GM18520 (cell line): ENCODE measurements around the gene CPLX1.

Experiments
- ATAC-seq: cut with Tn5 transposase; IDR thresholded peaks from one replicate; pipeline ENCODE4 v1.9.1; 2021; ENCODE audit not compliant: unreplicated experiment

Gene CPLX1

DNA sequence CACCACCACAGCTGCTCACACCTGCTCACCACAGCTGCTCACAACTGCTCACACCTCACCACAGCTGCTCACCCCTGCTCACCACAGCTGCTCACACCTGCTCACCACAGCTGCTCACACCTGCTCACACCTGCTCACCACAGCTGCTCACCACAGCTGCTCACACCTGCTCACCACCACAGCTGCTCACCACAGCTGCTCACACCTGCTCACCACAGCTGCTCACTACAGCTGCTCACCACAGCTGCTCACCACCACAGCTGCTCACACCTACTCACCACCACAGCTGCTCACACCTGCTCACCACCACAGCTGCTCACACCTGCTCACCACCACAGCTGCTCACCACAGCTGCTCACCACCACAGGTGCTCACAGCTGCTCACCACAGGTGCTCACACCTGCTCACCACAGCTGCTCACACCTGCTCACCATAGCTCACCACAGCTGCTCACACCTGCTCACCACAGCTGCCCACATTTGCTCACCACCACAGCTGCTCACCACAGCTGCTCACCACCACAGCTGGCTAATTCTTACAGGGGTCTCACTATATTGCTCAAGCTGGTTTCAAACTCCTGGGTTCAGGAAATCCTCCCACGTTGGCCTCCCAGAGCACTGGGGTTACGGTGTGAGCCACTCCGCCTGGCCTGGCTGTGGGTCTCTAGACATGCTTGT is 30.4 kb upstream of the CPLX1 start:
- no peak for ATAC-seq

DNA sequence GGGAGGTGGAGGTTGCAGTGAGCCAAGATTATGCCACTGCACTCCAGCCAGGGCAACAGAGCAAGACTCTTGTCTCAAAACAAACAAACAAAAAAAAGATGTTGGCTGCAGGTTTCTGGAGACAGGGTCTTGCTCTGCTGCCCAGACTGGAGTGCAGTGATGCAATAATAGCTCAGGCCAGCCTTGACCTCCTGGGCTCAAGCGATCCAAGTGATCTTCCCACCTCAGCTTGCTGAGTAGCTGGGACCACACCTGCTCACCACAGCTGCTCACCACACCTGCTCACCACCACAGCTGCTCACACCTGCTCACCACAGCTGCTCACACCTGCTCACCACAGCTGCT is 29.9 kb upstream of the CPLX1 start:
- ATAC-seq, result no peak

GRCh38 chr4:854356-854755 is 28.4 kb upstream of the CPLX1 start:
- ATAC-seq, result no peak

- no peak for ATAC-seq
Observed at GRCh38 chr4:853416-853781, 27.5 kb upstream of the CPLX1 start.

- ATAC-seq, result no peak
Observed at GRCh38 chr4:851701-852430, 25.9 kb upstream of the CPLX1 start.

DNA sequence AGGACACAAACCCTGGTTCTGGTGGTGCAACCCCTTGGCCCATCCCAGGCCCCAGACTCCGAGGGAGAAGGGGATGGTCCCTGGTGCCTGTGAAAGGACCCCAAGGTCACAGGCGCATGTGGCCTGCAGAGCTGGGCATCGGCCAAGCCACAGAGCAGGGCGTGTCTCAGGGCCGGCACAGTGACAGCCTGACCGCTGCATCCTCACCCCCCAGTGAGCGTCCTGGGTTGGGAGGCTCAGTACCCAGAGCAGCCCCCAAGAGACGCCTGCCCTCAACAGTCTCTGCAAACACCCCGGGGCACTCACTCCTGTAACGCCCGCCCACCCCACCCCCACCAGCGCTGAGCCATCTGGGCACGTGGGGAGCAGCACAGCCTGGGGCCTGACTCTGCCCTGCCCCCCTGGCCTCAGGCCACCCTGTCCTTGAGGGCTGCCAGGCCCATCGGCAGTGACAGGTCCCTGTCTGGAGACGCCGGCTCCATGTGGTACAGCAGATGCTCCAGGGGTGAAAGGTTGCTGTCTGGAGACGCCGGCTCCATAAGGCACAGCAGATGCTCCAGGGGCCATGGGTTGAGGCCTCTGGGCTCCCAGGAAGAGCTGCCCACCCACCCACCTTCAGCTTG is 24.5 kb upstream of the CPLX1 start:
- no peak for ATAC-seq

DNA sequence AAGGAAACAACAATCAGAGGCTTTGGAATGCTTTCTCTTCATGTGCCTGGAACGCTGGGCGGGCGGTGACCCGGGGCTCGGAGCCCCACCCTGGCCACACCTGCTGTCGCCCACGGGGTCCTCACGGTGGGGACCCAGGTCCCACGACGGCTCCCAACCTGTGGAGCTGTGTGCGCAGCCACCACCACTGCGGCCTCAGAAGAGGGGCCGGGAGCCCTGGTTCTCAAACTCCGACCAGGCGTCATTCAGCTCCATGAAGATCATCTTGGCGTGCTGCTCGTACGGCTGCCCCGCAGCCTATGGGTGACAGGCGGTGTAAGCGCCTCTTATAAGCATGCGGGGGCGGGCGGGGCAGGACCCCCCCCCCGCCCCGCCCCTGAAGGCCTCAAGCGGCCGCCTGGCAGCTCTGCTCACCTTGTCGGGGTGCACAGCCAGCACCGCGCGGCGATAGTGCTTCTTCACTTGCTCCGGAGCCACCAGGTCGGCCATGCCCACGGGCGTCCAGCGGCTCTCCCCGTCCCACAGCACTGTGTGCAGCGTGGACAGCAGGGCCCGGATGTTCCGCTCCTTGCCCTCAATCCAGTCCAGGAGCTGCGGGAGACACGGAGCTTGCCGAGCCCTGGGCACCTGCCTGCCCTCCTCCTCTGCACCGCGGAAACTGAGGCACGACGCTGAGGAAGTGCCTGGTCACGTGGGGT is 23.7 kb upstream of the CPLX1 start:
- ATAC-seq, result no peak

DNA sequence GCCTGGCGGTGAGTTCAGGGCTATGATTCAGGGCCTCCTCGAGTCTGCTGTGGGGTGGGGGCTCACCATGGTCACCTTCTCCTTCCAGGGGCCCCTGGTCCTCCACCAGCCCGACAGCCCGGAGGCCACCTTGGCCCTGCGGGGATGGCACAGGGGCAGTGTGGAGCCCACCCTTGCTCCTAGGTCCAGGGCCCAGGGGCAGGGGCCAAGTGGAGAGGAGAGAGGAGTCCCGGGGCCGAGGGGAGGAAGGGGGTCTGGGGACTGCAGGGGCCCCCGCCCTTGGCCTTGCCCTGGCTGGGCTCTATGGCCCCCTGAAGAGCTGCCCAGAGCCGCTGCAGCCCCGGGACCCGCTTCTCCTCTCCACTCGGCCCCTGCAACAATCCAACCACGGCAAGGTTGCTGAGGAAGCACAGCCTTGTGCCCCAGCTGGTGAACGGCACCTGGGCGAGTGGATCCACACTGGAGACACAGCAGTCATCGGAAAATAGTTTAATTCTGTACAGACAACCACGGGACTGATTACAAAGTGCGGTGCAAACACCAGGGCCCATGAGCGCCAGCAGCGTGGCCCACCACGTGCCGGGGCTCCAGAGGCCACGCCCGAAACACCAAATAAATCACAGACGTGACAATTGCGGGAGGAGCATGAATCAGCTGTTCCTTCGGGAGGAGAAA is 23.0 kb upstream of the CPLX1 start:
- no peak for ATAC-seq

DNA sequence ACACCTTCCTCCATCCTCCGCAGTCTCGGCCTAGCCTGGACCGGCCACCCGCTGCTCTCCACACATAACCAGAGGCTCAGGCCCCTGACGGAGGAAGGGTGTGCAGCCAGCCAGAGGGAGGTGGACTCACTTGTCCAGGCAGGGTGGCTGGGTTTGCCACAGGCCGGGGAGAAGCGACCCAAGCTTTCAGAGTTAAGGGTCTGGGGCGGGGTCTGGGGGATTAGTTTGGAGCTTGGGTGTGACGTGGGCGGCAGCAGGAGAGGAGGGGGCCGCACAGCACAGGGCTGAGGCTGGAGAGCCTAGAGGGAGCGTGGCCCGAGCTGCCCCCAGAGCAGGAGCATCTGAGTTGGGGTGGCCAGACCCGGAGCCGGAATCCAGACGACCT is 22.4 kb upstream of the CPLX1 start:
- no peak for ATAC-seq

- no peak for ATAC-seq
Observed at GRCh38 chr4:845836-846251, 19.9 kb upstream of the CPLX1 start.

DNA sequence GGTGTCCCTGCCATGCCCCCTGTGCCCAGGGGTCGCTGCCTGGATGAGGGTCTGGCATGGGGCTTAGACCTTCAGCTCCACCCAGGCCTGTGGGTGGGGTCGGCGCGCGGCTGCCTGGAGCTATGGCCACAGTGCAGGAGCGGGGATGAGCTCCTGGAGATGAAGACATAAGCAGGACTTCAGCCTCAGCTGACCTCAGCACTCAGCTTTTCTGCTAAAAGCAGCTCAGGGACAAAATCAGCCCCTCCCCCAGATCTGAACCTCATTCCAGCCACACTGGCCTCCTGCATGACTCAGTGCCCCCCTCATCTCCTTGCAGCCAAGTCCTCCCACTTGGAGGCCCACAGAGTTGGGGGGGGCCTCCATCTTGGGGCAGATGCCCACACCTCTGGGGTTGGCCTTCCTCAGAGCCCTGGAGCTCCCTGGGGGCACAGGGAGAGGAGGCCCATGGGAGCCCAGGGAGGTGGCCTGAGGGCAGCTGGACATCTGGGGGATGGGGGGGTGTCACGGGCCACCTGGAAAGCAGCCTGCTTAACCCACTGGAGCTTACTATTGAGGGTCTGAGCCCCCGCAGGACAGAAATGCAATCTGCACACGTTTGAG is 19.4 kb upstream of the CPLX1 start:
- ATAC-seq, result no peak

DNA sequence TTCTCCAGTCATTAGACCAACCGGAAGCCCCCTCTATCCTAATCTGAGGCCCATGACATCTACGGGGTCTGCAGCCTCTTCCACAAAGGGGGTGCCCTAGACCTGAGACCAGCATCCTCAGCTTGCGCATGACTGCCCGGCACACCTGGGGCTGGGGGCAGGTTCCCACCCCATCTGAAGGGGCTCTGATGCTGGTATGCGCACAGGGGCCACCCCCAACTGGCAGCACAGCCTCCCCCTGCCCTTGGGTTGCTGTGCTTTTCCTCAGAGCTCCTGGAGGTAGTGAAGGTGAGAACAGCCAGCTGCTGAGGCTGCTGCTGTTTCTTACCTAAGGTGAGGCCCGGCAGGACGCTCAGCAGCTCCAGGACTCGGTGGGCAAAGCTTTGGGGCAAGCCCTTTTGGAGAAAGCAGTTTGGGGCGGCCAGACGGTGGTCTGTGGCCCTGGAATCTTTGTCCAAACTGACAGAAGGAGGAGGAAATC is 18.9 kb upstream of the CPLX1 start:
- no peak for ATAC-seq

DNA sequence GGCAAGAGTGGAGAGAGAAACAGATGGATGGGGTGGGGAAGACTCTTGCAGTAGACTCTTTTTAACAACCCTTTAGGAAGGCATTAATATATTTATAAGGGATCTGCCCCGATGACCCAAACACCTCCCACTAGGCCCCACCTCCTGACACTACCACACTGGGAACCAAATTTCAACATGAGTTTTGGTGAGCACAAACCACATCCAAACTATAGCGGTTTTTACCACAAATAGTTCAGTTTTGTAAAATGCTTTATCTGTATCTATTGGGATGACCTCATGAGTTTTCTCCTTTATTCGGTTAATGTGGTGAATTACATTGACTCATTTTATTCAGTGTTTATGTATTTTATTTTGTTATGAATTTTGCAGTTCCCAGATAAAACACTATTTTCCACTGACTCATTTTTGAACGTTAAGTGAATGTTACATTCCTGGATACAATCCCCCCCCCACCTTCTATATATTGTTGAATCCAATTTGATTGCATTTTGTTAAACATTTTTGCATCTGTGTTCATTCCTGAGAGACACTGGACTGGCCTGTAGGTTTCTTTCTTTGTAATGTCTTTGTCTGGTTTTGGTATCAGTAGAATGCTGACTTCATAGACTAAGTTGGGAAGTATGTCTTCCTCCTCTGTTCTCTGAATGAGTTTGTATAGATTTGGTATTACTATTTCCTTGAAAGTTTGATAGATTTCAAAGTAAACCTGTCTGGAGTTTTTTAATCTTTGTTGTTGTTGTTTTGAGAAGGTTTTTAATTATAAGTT is 13.9 kb upstream of the CPLX1 start:
- no peak for ATAC-seq

GRCh38 chr4:837772-838171 is 11.8 kb upstream of the CPLX1 start:
- no peak for ATAC-seq

DNA sequence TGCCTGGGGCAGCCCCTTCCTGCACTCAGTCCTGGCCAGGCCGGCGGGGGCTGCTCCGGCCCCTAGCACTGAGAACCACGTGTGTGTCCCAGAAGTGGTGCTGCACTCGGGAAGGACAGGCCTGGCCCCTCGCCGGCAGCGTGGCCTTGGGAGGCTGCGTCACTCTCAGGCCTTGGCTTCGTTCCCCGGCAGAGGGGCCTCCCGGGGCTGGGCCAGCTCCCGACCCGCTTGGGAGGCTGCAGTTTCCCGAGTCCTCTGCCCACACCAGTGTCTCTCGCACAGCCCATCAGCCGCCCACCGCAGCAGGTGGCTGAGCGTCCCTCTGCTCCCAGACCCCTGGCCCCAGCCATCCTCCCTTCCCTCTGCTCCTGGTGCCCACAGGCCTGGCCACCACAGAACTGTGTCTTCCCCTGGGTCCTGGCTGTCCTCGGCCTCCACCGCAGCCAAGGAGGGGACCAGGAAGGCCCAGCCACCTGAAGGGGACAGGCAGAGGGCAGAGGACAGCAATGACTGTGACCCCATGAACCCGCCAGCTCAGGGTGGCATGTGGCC is 10.9 kb upstream of the CPLX1 start:
- ATAC-seq, result no peak

- no peak for ATAC-seq
Observed at GRCh38 chr4:836003-836511, 10.1 kb upstream of the CPLX1 start.

GRCh38 chr4:835148-836002 is 9.4 kb upstream of the CPLX1 start:
- ATAC-seq, result no peak

DNA sequence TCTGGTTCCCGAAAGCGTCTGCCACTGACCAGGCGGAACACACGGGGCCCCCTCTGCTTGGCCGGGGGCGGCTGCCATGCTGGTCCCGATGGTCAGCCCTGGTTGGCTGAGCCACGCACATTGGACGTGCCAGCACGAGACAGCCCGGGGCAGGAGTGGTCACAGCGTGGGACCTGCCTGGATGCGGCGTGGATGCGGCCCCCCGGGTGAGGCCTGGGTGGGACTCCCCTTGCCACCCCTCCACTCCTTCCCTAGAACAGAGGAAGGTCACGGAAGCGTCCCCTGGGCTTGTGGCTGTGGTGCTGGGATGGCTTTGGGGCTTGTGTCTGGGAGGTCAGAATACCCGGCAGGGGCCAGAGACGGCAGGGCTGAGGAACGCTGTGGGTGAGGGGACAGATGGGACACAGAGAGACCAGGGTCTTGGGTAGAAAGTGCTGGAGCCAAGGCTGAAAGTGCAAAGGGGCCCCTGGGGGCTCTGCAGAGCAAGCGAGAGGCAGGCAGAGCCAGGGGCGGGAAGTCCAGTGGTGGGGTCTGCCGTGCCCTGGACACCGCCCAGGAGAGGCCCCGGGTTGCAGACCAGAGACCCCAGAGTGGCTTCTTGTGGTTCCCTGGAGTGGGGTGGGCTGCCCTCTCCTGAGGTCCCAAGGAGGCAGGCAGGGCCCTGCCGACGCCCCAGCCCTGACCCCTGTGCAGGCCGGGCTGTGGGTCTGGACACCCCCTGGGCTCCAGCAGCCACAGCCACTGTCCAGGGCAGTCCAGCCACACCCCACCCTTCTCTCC is 8.6 kb upstream of the CPLX1 start:
- no peak for ATAC-seq
